HepG2 (cell line): ENCODE results near the gene HOXD9.

Experiments
- CCAR2 ChIP-seq: fragments of 200-400 bp; formaldehyde crosslinking; optimal IDR thresholded peaks from 2 replicates; pipeline ENCODE3; 2018; ENCODE audit warnings: low read depth, mild to moderate bottlenecking, low read length, moderate library complexity
- ZNF256 ChIP-seq: sonication (generic); formaldehyde crosslinking; conservative IDR thresholded peaks from 2 replicates; pipeline ENCODE4 v1.4.0; 2020; ENCODE audit warnings: missing genetic modification reagents

GRCh38 chr2:176094349-176094748 lies 28.2 kb upstream of the HOXD9 start:
- no peak for TF ChIP-seq ZNF256 (CRISPR knock-in tag)
- TF ChIP-seq CCAR2: no peak
